Left kidney (tissue), 2 donors: ENCODE measurements around the gene GCLC. TPM values are rescaled to one million over a fixed set of nuclear protein-coding genes. Genes with fewer than 3 reads are reported as not detected.
"Not testable (repeated sequence)": the region's sequence is repeated elsewhere in the genome, so short reads cannot be mapped to it uniquely, and the experiment has no call there.

Experiments used
- DNase-seq: peaks from one replicate; pipeline ENCODE4 v3.0.0-alpha.2; 2013
- polyA plus RNA-seq: library from polyadenylated mRNA; unstranded; fragments of 120-200 nt; gene quantifications from one replicate; pipeline ENCODE4 v1.2.1, GENCODE V29; 2013; ENCODE audit not compliant: insufficient read length

GCLC gene
- polyA plus RNA-seq, 1 donor = 29.5 TPM

GRCh38 chr6:53564401-53565065, 19.6 kb upstream of the GCLC start:
- DNase-seq = no peak

GRCh38 chr6:53556986-53557715, 12.2 kb upstream of the GCLC start:
- DNase-seq = no peak

GRCh38 chr6:53553600-53553999, 8.7 kb upstream of the GCLC start:
- not testable (repeated sequence) for DNase-seq

GRCh38 chr6:53551681-53552080, 6.8 kb upstream of the GCLC start:
- DNase-seq = not testable (repeated sequence)

- DNase-seq = peak; percentile 92
These were observed 3.1 kb upstream of the GCLC start for GRCh38 chr6:53547811-53548496.

- DNase-seq = no peak
These were observed 2.4 kb upstream of the GCLC start for GRCh38 chr6:53547166-53547810.

GRCh38 chr6:53546281-53546680, 1.4 kb upstream of the GCLC start:
- no peak for DNase-seq

- DNase-seq = no peak
These were observed 758 bp downstream of the GCLC start for GRCh38 chr6:53544217-53544469.

- peak; percentile 12 for DNase-seq
These were observed 1.3 kb downstream of the GCLC start for GRCh38 chr6:53543359-53544216.

- DNase-seq = no peak
These were observed 3.0 kb downstream of the GCLC start for GRCh38 chr6:53541900-53542299.

- DNase-seq = no peak
These were observed 4.7 kb downstream of the GCLC start for GRCh38 chr6:53540129-53540692.

- DNase-seq = no peak
These were observed 5.3 kb downstream of the GCLC start for GRCh38 chr6:53539561-53539960.

- DNase-seq = no peak
These were observed 8.3 kb downstream of the GCLC start for GRCh38 chr6:53536561-53536960.

GRCh38 chr6:53532942-53533341, 12.0 kb downstream of the GCLC start:
- no peak for DNase-seq

- no peak for DNase-seq
These were observed 12.7 kb downstream of the GCLC start for GRCh38 chr6:53532061-53532797.

GRCh38 chr6:53530780-53531386, 14.0 kb downstream of the GCLC start:
- no peak for DNase-seq

GRCh38 chr6:53530346-53530745, 14.6 kb downstream of the GCLC start:
- no peak for DNase-seq

GRCh38 chr6:53529324-53530036, 15.4 kb downstream of the GCLC start:
- DNase-seq = no peak

GRCh38 chr6:53528107-53528506, 16.8 kb downstream of the GCLC start:
- no peak for DNase-seq

GRCh38 chr6:53527249-53527765, 17.6 kb downstream of the GCLC start:
- no peak for DNase-seq
